ENCODE measurements around the gene OR10AD1.

DNA sequence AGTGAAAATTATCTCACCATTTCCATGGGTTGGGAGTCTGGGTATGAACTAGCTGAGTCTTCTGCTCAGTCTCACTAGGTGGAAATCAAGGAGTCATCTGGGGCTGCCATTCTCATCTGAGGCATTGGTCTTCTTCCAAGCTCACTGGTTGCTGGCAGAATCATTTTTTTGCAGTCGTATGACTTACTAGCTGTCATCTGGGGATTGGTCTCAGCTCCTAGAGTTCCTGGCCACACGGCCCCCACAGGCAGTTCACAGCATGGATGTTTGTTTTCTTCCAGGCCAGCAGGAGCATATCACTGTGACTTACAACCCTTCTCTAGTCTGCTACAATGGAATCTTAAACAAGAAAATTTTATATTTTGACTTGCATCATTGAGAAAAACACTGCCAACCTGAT, 18.6 kb upstream of the OR10AD1 start:
- TF ChIP-seq, protein P1, sequence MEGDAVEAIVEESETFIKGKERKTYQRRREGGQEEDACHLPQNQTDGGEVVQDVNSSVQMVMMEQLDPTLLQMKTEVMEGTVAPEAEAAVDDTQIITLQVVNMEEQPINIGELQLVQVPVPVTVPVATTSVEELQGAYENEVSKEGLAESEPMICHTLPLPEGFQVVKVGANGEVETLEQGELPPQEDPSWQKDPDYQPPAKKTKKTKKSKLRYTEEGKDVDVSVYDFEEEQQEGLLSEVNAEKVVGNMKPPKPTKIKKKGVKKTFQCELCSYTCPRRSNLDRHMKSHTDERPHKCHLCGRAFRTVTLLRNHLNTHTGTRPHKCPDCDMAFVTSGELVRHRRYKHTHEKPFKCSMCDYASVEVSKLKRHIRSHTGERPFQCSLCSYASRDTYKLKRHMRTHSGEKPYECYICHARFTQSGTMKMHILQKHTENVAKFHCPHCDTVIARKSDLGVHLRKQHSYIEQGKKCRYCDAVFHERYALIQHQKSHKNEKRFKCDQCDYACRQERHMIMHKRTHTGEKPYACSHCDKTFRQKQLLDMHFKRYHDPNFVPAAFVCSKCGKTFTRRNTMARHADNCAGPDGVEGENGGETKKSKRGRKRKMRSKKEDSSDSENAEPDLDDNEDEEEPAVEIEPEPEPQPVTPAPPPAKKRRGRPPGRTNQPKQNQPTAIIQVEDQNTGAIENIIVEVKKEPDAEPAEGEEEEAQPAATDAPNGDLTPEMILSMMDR (IDR thresholded peaks at IDR 0.05) = no peak
- TF ChIP-seq POLR2A (IDR thresholded peaks at IDR 0.05) = no peak

All from testis (tissue), 2 donors.